HPDE6-E6E7 (cell line): ENCODE data around the gene ADGRL1.
A peak's percentile ranks its signal among the peaks of the same experiment; 100 is the strongest.

Experiments
- DNase-seq: peaks from one replicate; pipeline ENCODE4 v3.0.0; 2011; ENCODE audit warnings: missing footprints; ENCODE audit errors: extremely low spot score

ADGRL1 gene

DNA sequence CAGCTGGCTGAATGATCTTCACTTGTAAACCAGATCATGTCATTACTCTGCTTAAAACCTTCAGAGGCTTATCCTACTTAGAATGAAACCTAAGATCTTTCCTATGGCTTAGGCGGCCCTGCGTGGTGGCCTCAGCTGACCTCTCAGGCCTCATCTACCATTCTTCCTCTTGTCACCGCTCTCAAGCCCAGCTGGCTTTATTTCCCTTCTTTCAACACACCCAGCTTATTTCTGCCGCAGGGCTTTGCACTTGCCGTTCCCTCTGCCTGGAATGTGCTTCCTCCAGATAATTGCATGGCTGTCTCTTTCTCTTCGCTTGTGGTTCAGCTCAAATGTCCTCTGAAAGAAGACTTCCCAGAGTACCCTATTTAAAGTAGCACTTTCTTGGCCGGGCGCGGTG, 66.0 kb downstream of the ADGRL1 start:
- no peak for DNase-seq

DNA sequence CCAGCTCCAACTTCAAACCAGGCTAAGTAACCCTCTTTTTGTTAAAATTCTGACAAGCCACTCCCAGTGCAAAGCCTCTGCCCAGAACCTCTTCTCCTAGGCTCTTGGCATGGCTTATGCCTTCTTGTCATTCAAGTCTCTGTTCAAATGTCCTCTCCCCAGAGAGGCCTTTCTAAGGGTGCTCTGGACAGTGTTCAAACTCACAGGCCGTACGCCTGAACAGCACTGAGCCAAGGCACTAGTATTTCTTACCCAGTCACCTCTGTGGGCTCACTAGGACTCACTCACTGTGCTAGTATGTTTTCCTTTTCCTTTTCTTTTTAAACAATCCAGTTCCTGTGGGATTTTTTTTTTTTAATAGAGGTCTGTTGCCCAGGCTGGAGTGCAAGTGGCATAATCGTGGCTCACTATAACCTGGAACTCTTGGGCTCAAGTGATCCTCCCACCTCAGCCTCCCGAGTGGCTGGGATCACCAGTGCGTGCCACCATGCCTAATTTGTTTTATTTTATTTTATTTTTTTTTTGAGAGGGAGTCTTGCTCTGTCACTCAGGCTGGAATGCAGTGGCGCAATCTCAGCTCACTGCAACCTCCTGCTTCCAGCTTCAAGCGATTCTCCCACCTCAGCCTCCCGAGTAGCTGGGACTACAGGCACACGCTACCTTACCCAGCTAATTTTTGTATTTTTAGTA, 67.2 kb downstream of the ADGRL1 start:
- no peak for DNase-seq

DNA sequence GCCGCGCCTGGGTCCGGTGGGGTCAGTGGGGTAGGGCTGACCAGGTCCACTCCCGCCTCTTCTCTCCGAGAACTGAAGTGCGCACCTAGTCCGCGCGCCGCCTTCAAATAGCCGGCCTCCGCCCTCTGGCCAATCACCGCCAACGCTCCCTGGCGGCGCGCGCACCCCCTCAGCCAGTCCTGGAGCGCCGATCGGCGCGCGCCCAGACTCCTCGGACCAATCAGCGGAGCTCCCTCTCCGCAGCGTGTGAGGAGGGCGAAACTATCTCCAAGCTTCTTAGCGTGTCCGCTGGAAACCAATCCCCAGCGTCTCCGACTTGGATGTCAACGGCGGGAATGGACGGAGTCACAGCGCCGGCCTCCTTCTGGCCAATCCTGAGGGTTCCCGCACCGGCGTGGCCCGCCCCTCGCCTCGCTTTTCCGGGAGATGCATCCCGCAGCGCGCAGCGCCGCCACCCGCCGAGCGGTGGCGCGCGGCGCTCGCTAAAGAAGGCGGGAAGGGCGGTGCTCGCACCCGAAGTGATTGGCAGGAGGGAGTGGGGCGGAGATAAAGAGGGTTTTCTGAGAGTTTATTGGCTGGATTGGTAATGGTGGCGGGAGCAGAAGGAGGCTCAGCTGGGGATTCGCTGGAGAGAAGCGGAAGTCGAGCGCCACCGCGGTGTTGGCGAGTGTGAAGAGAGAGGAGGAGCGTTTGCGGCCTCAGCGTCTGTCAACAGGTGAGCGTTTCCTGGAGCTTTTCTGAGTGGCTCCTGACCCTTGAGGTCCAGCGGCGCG, 69.3 kb downstream of the ADGRL1 start, which contains the start of gene ASF1B:
Gene ASF1B (minus strand): TSS at position 81 of the 773 bp plus-strand sequence. CDS start 133 bp downstream, outside the sequence.
- peak; percentile 99 for DNase-seq

DNA sequence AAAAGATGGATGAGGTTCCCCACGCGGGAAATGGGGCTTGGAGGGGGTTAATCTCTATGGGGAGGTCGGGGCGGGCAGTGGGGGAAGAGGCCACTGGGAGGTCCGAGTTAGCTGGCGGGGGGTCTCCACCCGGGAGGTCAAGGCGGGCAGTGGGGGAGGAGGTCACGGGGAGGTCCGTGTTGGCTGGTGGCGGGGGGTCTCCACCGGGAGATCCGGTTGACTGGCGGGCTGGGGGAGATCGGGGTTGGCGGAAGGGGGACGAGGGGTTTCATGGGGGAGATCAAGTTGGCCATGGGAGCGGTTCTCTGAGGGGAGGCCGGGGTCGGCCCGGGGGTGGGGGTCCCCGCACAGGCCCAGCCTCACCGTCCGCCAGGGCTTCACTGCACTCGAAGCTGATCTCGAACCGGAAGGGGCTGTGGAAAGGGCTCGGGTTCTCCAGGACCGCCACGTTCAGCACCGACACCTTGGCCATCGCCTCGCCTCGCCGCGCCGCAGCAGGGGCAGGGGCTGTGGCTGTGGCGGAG, 69.9 kb downstream of the ADGRL1 start:
- DNase-seq = no peak

DNA sequence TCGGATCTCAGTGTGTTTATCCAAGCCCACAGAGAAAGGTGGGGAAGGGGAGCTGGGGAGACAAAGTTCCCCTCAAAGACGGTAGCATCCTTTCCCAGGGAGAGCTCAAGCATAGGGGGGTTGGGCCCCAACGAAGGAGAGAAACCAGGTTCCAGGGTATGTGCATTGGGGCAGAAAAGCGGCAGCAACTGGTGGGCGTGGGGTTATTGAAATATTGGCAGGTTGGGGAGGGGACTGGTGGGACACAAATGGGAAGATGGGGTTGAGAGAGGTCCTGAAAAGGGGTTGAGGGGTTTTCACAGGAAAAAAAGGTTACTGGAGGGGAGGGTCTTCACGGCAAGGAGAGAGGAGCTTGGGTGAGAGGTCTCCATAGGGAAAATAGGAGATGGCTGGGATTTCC, 70.6 kb downstream of the ADGRL1 start:
- no peak for DNase-seq

DNA sequence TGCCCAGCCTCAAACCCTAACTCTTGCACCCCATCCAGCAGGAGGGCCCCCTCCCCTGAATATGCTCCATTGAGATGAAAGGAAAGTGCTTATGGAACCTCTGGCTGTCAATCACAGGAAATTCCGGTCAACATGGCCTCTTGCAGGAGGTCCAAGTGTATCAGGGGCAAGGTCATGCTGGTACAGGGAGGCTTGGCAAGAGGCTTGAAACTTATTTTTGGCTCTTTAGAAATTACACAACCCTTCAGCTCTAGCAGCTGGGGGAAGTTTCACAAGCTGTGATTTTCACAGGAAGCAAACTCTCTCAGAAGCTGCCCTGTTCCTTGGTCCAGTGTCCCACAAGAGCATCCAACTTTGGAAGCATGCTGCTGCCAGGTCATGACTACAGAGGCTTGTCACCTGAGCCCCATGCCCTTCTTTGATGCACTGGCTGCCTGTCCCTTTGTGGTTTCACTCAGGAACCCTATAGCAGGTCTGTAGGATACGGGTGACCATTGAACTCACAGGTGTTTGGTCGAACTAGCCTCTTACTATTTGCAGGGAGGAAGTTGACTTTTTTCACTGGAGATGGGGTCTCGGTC, 78.0 kb downstream of the ADGRL1 start:
- no peak for DNase-seq

DNA sequence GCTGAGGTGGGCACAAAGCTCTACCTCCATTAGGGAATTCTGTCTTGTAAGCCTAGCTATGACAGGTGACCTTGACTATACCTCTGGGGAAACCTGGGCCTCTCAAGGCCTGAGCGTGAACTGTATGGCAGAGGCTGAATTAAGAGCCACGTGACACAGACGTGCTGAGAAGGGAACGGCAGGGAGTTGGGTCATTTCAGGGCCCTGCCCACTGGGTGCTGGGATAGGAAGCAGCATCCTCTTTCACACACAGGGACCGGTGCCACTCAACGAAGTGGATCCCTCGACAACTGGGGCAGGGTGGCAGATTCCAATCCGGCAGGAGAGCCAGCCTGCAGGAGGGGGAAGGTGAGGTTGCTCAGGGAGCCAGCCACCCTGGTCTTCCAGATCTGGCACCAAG, 78.8 kb downstream of the ADGRL1 start:
- DNase-seq = no peak

DNA sequence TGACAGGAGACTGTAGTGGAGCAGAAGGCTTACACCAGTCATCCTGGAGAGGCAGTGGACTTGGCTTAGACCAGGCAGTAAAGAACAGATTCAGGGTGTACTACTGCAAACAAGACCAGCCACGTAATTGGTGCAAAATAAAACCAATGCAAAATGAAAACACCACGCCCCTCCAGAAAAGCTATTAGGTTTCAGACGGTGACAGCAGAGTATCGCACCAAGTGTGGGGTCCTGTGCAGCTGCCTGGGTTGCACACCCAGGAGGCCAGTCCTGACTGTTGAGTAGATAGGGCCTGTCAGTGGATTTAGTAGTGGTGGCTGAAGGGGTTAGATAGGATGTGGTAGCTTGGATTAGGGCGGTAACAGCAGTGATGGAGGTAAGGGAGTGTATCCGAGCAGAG, 83.0 kb downstream of the ADGRL1 start:
- DNase-seq = no peak

DNA sequence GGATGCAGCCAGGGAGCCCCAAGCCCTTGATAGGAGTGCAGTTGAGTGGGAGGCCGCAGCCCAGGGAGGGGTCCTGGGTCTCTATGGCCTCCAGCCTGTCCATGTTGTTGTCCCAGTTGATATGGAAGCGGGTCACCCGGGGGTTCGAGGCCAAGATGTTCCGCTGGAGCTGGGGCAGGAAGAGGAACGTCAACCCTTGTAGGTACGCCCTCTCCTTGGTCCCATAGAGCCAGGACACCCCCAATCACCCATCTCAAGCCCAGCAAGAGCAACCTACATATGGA, 85.5 kb downstream of the ADGRL1 start:
- DNase-seq = no peak

DNA sequence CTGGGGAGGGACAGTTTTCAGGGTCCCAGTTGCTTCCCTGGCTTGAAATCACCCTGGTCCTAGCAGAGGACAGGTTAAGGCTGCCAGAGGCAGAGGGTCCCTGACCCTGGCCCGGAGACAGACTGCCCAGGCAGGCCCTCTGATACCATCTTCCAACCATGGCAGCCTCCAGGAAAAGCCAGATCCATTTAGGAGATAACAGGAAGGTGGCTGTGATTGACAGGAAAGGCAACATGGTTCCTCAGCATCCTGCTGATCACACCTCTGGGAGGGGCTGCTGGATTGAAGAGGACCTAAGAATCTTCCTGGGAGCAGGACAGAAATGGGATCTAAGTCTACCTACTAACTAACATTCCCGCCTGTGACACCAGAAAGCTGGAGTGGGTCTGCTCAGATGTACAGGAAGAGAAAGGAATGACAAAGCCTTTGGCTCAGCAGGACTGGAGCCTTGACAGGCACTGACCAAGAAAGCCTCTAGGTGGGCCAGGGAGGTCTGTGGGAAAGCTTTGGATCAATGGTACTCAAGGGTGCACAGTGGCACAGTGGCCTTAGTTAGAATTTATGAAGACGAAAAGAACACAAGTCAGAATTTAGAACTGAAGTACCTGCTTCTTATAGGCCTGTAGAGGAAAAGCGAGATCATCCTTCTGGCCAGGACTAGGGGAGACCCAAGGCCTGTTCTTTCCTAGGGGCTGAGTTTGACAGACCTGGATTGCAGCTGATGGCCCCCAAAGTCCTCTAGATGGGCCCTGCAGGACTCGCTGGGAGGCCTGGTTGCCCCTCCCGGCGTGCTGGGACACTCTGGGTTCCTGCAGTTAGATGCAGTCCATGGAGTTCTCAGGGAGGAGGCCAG, 86.1 kb downstream of the ADGRL1 start:
- no peak for DNase-seq

DNA sequence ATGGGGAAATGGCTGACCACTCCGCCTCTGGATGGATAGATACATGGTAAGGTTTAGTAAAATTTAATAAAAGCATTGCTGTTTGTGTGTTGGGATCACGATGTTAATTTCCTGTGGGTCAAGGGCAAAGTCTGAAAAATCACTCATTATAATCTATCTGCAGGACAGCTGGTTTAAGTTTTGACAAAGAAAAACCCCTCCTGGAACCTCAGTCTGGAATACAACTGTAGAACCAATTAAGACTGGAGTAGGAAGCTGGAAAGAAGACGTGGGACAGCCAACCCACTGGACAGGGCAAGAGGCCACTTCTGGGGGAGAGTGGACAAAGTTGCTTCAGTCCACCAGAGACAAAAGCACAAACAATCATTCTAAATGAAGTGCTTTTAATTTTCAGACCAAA, 86.8 kb downstream of the ADGRL1 start:
- no peak for DNase-seq

DNA sequence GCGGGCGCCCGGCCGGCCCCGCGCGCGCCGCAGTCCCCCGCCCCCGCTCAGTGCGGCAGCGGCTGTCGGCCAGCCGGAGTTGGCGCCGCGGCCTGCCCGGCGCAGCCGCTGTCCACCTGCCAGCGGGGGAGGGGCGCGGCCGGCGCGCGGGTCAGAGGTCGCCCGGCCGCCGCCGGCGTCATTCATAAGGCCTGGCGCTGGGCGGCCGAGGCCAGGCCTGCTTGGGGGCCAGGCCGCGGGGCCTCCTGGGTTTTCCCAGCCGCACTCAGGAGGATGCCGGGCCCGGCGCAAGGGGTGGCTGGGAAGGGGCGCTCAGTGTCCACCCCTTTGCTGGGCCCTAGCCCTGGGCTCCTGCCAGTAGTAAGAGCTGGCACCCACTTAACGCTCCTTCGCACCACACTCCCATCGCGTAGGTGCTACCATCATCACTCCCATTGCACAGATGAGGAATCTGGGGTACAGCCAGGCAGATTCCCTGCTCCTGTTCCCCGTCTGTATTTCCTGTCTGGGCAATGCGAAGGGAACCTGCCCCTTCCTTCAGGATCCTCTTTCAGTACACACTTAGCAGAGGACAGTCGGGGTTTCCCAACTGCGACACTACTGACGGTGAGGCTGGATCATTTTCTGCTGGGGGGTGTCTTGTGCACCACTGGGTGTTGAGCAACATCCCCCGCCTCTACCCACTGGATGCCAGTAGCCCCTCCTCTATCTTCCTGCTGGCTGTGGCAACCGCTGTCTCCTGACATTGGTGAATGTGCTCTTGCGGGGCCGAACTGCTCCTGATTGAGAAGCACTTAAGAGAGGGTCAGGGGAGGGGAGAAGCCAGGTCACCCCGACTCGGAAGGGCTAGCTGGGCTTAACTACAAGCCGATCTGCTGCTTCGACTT, 87.6 kb downstream of the ADGRL1 start:
- DNase-seq = no peak

DNA sequence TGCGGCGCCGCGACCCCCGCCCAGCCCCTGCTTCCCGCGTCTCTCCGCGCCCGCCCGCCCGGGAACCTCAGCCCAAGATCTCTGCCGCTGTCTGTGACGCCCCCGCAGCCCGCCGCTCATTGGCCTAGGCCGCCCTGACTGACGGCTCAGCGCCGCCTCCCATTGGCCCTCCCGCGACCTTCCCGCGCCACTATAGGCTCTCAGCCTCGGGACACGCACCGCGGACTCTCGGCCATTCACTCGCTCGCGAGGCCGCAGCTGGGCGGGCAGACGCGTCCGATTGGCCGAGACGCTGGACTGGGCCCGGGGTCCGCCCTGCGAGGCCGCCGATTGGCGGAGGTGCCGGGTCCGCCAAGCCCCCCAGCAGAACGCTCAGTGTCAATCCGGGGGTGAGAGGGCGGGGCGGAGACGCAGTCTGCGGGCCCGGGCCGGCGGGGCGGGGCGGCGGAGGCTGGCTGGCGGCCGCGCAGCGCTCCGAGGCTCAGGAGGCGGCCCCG, 88.3 kb downstream of the ADGRL1 start, which contains the start of gene PRKACA:
Gene PRKACA (minus strand): TSS at position 95 of the 497 bp plus-strand sequence. CDS start 215 bp downstream, outside the sequence.
- DNase-seq = peak; percentile 99

DNA sequence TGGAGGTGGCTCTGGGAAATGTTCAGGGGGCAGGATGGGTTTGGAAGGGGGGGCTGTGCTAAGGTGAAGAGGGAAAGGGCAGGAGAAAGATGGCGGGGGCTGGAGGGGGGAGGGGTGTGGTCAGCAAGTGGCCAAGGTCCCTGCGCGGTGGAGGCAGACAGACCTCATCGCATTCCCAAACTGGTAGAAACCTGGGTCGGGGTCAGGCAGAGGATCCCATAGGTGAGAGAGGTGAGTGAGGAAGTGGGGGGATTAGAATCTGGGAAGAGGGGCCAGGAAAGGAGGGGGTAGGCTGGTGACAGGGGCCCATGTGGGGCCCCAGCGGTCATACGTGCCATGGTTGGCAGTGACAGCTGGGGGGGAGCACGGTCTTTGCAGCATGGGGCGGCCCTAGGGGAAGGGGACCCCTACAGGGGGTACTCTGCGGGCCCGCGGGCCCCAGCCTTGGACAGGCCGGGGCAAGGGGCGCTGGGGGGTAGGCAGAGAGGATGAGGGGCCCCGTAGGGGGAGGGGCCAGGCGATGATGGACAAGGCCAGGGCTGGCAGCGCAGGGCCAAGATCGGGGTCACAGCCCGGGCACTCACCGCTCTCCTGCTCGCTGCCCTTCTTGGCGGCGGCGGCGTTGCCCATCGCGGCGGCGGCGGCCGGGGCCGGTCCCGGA, 88.9 kb downstream of the ADGRL1 start:
- no peak for DNase-seq

DNA sequence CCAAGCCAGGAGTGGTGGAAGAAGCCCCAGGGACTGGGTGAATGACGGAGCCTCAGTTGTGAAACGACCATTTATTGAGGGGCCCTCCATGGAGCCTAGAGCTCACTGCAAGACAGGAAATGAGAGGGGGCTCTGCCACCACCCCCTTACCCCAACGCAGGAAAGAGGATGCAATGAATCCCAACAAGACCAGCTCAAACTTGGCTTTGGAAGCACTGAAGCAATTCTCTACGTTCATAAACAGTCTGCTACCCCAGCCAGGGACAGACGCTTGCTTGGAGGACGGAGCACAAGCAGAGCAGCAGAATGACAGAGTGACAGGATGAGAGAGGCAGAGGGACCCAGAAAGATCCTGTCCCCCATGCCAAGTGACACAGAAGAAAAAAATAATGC, 89.4 kb downstream of the ADGRL1 start:
- no peak for DNase-seq

DNA sequence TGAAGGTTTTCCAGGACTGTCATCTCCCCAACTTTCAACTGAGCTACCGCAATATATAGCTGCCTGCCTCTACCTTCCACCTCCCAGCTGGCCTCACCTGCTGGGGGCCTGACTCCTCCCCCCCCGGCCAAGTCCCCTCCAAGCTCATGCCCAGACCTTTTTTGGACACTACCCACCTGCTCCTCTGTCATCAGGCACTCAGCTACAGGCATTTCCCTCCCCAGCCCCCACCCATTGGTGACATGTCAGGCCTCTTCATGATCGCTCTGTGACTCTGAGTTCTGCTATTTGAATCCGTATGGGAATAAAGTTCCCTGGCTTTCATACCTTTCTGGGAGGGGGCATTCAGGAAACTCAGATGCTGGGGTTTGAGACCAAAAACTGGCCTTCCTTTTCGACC, 90.2 kb downstream of the ADGRL1 start:
- no peak for DNase-seq

DNA sequence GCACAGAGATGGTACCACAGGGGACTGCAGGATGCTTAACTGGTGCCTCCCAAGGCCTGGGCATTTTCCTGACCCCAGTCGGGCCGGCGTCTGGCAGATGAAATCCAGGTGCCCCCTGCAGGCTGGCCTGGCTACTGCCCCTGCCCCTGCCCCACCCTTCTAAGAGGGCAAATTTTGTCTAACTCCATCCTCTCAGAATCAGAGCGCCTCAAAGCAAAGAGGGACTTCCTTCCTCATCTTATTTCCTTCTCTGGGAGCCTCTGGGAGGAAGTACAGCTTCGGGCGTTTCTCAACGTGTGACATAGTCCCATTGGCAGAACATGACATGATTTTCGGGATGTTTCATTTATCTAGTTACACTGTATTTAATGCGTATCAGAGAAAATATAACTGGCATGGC, 91.1 kb downstream of the ADGRL1 start:
- no peak for DNase-seq

DNA sequence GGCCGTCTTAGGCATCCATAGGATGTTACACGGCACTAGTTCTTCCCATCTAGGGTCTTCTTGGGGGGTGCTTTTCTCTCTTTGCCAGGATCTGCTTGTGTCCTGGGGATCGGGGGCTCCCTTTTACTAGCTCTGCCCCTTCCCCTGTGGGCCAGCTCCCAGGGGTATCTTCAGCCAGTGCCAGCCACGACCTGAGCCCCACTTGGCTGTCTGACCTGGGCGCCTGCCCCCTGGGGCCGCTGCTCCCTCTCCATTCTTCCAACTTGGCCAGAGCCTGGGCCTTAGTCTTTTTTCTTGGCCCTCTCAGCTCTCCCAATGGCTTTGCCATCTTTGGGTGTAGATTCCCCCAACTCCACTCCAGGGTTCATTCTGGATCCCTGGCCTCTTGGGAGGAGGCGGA, 91.5 kb downstream of the ADGRL1 start:
- DNase-seq = no peak

DNA sequence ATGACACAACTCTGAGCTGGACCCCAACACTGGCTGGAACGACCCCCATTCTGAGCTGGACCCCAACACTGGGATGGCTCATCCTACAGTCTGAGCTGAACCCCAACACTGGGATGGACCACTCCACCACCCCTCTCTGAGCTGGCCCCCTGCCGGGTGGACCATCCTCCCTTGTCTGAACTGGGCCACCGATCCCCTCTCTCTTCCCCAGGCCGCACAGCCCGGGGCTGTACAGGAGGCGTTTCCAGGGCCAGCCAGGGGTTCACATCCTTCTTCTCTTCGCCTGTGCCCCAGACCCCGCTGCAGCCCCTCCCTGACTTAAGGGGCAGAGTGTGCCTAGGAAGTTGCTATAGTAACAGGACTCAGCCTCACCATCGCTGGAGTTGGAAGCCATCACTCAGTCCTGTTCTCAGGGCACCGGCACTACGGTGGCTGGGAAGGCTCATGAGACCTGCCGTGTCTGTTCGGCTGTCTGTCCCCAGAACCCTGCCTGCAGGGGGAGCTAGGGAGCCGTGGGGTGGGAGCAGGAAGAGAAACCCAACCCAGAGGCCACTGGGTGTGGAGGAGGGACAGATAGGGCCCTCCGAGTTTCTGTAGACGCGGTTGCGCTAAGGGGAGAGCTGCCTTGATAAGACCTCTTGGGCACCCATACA, 92.1 kb downstream of the ADGRL1 start:
- no peak for DNase-seq
